OCI-LY7 (cell line): ENCODE results near the gene CFAP300. TPM values are rescaled to one million over a fixed set of nuclear protein-coding genes. Genes with fewer than 3 reads are reported as not detected.

Experiments
- BruUV-seq: library from RNA; stranded (reverse); fragments of 400-500 nt; replicated peaks from 2 replicates; lab custom pipeline; 2021; lab: Mats Ljungman, UMichigan
- CTCF ChIA-PET: fragments of 300-600 bp; sonication (Branson Sonifier 250); formaldehyde crosslinking; loops from one replicate; lab custom pipeline; 2022; ENCODE audit warnings: antibody characterized with exemption; ENCODE audit not compliant: unreplicated experiment; lab: Charles Lee
- POLR2A ChIA-PET: fragments of 300-600 bp; sonication (Branson Sonifier 250); formaldehyde crosslinking; loops from one replicate; lab custom pipeline; 2022; ENCODE audit warnings: antibody characterized with exemption; lab: Charles Lee
- DNase-seq: peaks from one replicate; pipeline ENCODE4 v3.0.0-alpha.2; 2015; ENCODE audit warnings: low spot score
- H2AFZ ChIP-seq: fragments of 200-600 bp; sonication (generic), shearing (Covaris generic); 2 replicates; pipeline ENCODE4 v1.6.1; 2014; ENCODE audit warnings: mild to moderate bottlenecking, antibody characterized with exemption, low read length, moderate library complexity
- H3K27ac ChIP-seq: fragments of 200-600 bp; sonication (generic); 2 replicates; pipeline ENCODE4 v1.5.1; 2014; ENCODE audit warnings: mixed run types, low read depth, mild to moderate bottlenecking, moderate library complexity, low read length, inconsistent platforms; ENCODE audit not compliant: poor library complexity, severe bottlenecking
- H3K36me3 ChIP-seq: fragments of 200-600 bp; sonication (generic); 2 replicates; pipeline ENCODE4 v1.6.1; 2014; ENCODE audit warnings: mild to moderate bottlenecking, antibody characterized with exemption, low read length, moderate library complexity, mixed read lengths; ENCODE audit not compliant: insufficient read depth
- H3K4me1 ChIP-seq: fragments of 200-600 bp; sonication (generic); 2 replicates; pipeline ENCODE4 v1.5.1; 2014; ENCODE audit warnings: mild to moderate bottlenecking, low read length; ENCODE audit not compliant: insufficient read depth, poor library complexity, severe bottlenecking
- H3K4me2 ChIP-seq: fragments of 200-600 bp; sonication (generic); 2 replicates; pipeline ENCODE4 v1.6.1; 2014; ENCODE audit warnings: mild to moderate bottlenecking, low read length
- H3K4me3 ChIP-seq: fragments of 200-600 bp; sonication (generic); 2 replicates; pipeline ENCODE4 v1.5.1; 2014; ENCODE audit warnings: mild to moderate bottlenecking, low read depth, low read length; ENCODE audit not compliant: poor library complexity, severe bottlenecking
- H3K79me2 ChIP-seq: fragments of 200-600 bp; sonication (generic); 2 replicates; pipeline ENCODE4 v1.6.1; 2016; ENCODE audit warnings: low read depth, mild to moderate bottlenecking, low read length, moderate library complexity, mixed read lengths; ENCODE audit not compliant: insufficient read depth
- H3K9me2 ChIP-seq: fragments of 200-600 bp; sonication (generic); 2 replicates; pipeline ENCODE4 v1.6.1; 2016; ENCODE audit warnings: mild to moderate bottlenecking, low read length, mixed read lengths; ENCODE audit not compliant: insufficient read depth
- H3K9me3 ChIP-seq: fragments of 200-600 bp; sonication (generic); 2 replicates; pipeline ENCODE4 v1.6.1; 2014; ENCODE audit warnings: mild to moderate bottlenecking, mixed run types, low read length, mixed read lengths
- H4K20me1 ChIP-seq: fragments of 200-600 bp; sonication (generic); 2 replicates; pipeline ENCODE4 v1.6.1; 2014; ENCODE audit warnings: mild to moderate bottlenecking, antibody characterized with exemption, low read length, moderate library complexity, mixed read lengths; ENCODE audit not compliant: insufficient read depth
- EZH2phosphoT487 ChIP-seq: fragments of 200-600 bp; sonication (generic); IDR thresholded peaks from 2 replicates; pipeline ENCODE4 v1.6.1; 2018; ENCODE audit warnings: low read depth, borderline replicate concordance, mild to moderate bottlenecking, mixed run types, antibody characterized with exemption, low read length, moderate library complexity, mixed read lengths
- intact Hi-C: fragments of 100-400 bp; cut with micrococcal nuclease; formaldehyde crosslinking; loops from one replicate; pipeline ENCODE4 v1.10.0; 2022; ENCODE audit not compliant: unreplicated experiment
- total RNA-seq, 2 experiments: library from RNA; depleted of rRNA in 1 of 2; stranded (reverse); fragments of >200 nt in 1 of 2; shearing (Covaris generic) in 1 of 2; gene quantifications; 2 replicates each; pipeline ENCODE4 v1.2.3, GENCODE V29; 2014 to 2022
- TF ChIP-seq, protein P1 (sequence below): fragments of 200-600 bp; sonication (generic); conservative IDR thresholded peaks from 2 replicates; pipeline ENCODE4 v1.5.1; 2014; ENCODE audit warnings: mild to moderate bottlenecking, antibody characterized with exemption, low read length, moderate library complexity, mixed read lengths

The CFAP300 gene
- total RNA-seq, 2 experiments from 2014 or later = not detected

DNA sequence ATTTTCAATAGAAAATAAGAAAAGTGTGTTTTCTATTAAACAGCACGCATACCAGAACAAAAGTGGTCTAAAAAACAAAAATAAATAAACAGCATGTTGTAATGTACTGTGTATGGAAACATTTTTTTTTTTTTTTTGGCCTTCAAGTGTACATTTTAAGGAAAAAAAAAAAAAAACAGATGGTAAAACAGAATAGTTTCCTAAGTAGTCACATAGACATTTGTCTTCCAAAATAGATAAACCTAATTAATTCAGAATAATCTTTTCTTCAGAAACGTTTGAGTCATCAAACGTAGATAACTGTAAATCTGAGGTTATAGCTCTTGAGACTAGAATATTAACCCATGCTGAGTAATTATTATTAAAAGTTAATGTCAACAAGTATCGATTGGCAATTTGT, 396 bp upstream of the CFAP300 start:
- no peak overlapping the region for H2AFZ ChIP-seq
- TF ChIP-seq EZH2phosphoT487 = no peak
- no peak for DNase-seq
- CTCF ChIA-PET = no interaction called here
- H3K27ac ChIP-seq = no peak overlapping the region
- no peaks in the 10 kb centered on the region for H3K79me2 ChIP-seq
- H3K9me2 ChIP-seq = no peaks in the 10 kb centered on the region
- no TSS peak for BruUV-seq
- POLR2A ChIA-PET = interaction anchor here (0.6 to 0.7 kb wide), 2 partner anchors 188 to 463 kb away, joined by 3 to 7 read pairs; no protein-coding TSS in a partner anchor
- no peaks in the 10 kb centered on the region for H3K4me1 ChIP-seq
- H3K4me3 ChIP-seq = no peak overlapping the region
- H4K20me1 ChIP-seq = no peaks in the 10 kb centered on the region
- no peaks in the 10 kb centered on the region for H3K36me3 ChIP-seq
- no peaks in the 10 kb centered on the region for H3K9me3 ChIP-seq
- H3K4me2 ChIP-seq = no peak overlapping the region
- intact Hi-C loops = no loop called here

DNA sequence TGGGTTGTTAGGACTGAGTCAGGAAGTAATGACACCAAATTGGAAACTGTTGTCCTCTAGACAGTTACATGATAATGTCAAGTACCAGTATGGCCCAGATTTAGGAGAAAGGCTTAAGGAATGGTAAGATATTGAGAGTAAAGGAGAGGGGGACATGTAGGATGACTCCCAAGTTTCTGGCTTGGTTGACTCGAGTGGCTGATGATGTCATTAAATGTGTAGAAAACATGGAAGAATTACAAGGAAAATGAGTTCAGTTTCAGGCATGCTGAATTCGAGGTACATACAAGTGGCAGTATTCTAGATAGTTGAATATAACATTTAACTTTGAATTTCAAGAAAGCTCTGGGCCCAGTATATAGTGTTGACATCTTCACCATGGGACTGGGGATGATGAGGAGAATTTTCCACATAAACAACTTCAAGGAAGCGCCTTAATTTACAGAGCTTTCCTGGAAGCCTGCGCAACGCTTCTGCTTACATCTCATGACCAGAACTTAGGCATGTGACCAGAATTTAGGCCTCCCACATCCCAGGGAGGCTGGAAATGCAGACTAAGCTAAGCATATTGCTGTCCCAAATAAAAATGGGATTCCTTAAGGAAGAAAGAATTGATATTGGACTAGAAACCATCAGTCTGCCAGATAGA, 3.8 kb downstream of the CFAP300 start:
- Histone ChIP-seq H3K27ac (no peak overlapping the region), H4K20me1 (no peaks in the 10 kb centered on the region), H3K36me3 (no peaks in the 10 kb centered on the region), H3K4me1 (no peaks in the 10 kb centered on the region), H2AFZ (no peak overlapping the region), H3K4me2 (no peak overlapping the region), H3K9me3 (no peaks in the 10 kb centered on the region), H3K9me2 (no peaks in the 10 kb centered on the region), H3K79me2 (no peaks in the 10 kb centered on the region), H3K4me3 (no peak overlapping the region)
- TF ChIP-seq, protein P1, sequence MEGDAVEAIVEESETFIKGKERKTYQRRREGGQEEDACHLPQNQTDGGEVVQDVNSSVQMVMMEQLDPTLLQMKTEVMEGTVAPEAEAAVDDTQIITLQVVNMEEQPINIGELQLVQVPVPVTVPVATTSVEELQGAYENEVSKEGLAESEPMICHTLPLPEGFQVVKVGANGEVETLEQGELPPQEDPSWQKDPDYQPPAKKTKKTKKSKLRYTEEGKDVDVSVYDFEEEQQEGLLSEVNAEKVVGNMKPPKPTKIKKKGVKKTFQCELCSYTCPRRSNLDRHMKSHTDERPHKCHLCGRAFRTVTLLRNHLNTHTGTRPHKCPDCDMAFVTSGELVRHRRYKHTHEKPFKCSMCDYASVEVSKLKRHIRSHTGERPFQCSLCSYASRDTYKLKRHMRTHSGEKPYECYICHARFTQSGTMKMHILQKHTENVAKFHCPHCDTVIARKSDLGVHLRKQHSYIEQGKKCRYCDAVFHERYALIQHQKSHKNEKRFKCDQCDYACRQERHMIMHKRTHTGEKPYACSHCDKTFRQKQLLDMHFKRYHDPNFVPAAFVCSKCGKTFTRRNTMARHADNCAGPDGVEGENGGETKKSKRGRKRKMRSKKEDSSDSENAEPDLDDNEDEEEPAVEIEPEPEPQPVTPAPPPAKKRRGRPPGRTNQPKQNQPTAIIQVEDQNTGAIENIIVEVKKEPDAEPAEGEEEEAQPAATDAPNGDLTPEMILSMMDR = no peak
- TF ChIP-seq EZH2phosphoT487 = no peak
- ChIA-PET POLR2A (interaction anchor here (0.9 kb wide), 1 partner anchor 43 kb away, joined by 3 read pairs; no protein-coding TSS in a partner anchor), CTCF (no interaction called here)
- no peak for DNase-seq
- no TSS peak for BruUV-seq
- intact Hi-C loops = no loop called here

GRCh38 chr11:102061276-102061675, 14.0 kb downstream of the CFAP300 start:
- no peaks in the 10 kb centered on the region for H4K20me1 ChIP-seq
- no peaks in the 10 kb centered on the region for H3K79me2 ChIP-seq
- intact Hi-C loops = no loop called here
- ChIA-PET POLR2A (interaction anchor here (0.8 kb wide), 1 partner anchor 16 kb away, joined by 3 read pairs; no protein-coding TSS in a partner anchor), CTCF (no interaction called here)
- H3K9me3 ChIP-seq = no peaks in the 10 kb centered on the region
- no peak overlapping the region for H3K4me3 ChIP-seq
- H2AFZ ChIP-seq = no peak overlapping the region
- BruUV-seq = no TSS peak
- H3K27ac ChIP-seq = no peak overlapping the region
- H3K4me2 ChIP-seq = no peak overlapping the region
- H3K36me3 ChIP-seq = no peaks in the 10 kb centered on the region
- TF ChIP-seq, protein P1 = no peak
- no peak for TF ChIP-seq EZH2phosphoT487
- DNase-seq = no peak
- H3K9me2 ChIP-seq = no peaks in the 10 kb centered on the region
- no peaks in the 10 kb centered on the region for H3K4me1 ChIP-seq
